IPS-18c (cell line): ENCODE measurements around the gene CDHR2.
"Not testable (repeated sequence)": the region's sequence is repeated elsewhere in the genome, so short reads cannot be mapped to it uniquely, and the experiment has no call there.

Experiments
- H3K4me3 ChIP-seq: 2 replicates; pipeline ENCODE4 v1.7.0; 2013; ENCODE audit warnings: low read depth, mild to moderate bottlenecking, low read length, moderate library complexity; ENCODE audit not compliant: insufficient read depth
- H3K9me3 ChIP-seq: one replicate; pipeline ENCODE4 v1.6.1; 2013; ENCODE audit warnings: mild to moderate bottlenecking, low read length, moderate library complexity; ENCODE audit not compliant: control insufficient read depth, insufficient read depth

The CDHR2 gene

GRCh38 chr5:176575488-176576422 lies 26.6 kb downstream of the CDHR2 start:
- no peak overlapping the region for H3K4me3 ChIP-seq
- H3K9me3 ChIP-seq, result no peaks in the 10 kb centered on the region

DNA sequence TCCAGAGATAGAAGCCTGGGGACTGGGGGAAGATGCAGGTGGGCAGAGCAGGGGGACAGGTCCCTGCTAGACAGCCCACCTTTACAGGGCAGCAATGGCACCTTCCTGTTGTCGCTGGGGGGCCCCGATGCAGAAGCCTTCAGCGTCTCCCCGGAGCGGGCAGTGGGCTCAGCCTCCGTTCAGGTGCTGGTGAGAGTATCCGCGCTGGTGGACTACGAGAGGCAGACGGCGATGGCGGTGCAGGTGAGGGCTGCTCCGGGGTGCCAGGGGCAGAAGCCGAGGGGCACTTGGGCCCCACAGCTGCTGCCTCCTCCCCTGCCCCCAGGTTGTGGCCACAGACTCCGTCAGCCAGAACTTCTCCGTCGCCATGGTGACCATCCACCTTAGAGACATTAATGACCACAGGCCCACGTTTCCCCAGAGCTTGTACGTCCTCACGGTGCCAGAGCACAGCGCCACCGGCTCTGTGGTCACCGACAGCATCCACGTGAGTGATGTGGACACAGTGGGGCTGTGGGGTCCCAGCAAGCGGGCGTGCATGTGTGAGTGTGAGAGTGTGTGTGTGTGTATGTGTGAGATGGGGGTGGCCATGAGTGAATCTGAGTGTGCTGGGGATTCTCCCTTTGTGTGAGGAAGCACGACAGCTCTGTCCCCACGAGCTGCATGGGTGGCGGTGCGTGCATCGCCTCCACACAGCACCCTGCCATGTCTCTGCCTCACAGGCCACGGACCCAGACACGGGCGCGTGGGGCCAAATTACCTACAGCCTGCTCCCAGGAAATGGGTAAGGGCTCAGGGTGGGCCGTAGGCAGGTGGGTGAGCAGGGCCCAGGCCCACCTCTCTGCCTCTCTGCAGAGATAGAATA lies 28.4 kb downstream of the CDHR2 start:
- H3K4me3 ChIP-seq, result no peak overlapping the region
- H3K9me3 ChIP-seq, result no peaks in the 10 kb centered on the region

- H3K4me3 ChIP-seq, result no peak overlapping the region
- no peaks in the 10 kb centered on the region for H3K9me3 ChIP-seq
These were observed 29.3 kb downstream of the CDHR2 start for GRCh38 chr5:176578391-176578808.

DNA sequence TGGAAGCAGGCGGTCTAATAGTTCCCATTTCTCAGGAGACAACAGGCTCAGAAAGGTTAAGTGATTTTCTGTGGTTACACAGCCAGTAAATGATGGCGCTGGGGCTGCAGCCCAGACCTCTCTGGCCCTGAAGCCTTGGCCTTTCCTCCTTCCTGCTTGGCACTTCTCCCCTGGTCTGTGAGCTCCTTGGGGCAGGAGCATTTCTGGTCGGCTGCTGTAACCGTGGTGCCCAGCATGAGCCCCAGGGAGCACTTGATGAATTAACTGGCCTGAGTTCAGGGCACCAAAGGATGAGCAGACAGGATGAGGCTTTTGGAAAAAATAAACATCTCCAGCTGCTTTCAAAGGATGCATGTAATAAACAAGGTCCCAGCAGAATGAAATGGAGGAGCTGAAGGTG lies 30.2 kb downstream of the CDHR2 start:
- no peak overlapping the region for H3K4me3 ChIP-seq
- no peaks in the 10 kb centered on the region for H3K9me3 ChIP-seq

GRCh38 chr5:176581361-176581760 lies 32.2 kb downstream of the CDHR2 start:
- peaks cover 6% of the 10 kb centered on the region for H3K9me3 ChIP-seq

GRCh38 chr5:176583076-176583475 lies 33.9 kb downstream of the CDHR2 start:
- H3K4me3 ChIP-seq, result no peak overlapping the region
- peaks cover 6% of the 10 kb centered on the region for H3K9me3 ChIP-seq

More at GRCh38 chr5:176581361-176581760, 32.2 kb downstream of the CDHR2 start:
- H3K4me3 ChIP-seq, result no peak overlapping the region

DNA sequence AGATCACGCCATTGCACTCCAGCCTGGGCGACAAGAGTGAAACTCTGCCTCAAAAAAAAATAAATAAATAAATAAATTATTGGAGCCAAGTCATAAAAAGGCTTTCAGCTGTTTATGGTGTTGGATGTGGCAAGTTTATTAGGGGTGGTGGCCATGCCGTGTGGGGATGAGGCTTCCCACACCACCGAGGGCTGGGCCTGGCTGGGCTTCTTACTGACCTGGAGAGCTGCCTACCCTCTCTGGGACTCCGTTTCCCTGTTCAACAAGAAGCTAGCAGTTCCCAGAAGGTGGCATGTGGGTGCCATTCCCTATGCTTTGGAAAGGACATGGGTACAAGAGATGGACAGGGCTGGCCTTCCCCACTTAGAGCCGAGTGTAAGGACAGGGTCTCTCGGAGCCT lies 38.3 kb downstream of the CDHR2 start:
- Histone ChIP-seq H3K4me3 (no peak overlapping the region), H3K9me3 (peaks cover 6% of the 10 kb centered on the region)

DNA sequence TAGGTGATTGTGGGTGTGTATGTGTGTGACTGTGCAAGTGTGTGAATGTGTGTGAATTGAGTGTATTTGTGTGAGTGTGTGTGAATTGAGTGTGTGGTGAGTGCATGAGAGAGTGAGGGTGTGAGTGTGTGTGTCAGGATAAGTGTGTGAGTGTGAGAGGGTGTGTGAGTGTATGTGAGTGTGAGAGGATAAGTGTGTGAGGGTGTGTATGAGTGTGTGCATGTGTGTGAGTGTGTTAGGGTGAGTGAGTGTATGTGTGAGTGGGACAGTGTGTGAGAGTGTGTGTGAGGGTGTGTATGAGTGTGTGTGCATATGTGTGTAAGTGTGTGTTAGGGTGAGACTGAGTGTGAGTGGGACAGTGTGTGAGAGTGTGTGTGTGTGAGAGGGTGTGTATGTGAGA lies 39.2 kb downstream of the CDHR2 start:
- no peak overlapping the region for H3K4me3 ChIP-seq
- H3K9me3 ChIP-seq, result peaks cover 6% of the 10 kb centered on the region

DNA sequence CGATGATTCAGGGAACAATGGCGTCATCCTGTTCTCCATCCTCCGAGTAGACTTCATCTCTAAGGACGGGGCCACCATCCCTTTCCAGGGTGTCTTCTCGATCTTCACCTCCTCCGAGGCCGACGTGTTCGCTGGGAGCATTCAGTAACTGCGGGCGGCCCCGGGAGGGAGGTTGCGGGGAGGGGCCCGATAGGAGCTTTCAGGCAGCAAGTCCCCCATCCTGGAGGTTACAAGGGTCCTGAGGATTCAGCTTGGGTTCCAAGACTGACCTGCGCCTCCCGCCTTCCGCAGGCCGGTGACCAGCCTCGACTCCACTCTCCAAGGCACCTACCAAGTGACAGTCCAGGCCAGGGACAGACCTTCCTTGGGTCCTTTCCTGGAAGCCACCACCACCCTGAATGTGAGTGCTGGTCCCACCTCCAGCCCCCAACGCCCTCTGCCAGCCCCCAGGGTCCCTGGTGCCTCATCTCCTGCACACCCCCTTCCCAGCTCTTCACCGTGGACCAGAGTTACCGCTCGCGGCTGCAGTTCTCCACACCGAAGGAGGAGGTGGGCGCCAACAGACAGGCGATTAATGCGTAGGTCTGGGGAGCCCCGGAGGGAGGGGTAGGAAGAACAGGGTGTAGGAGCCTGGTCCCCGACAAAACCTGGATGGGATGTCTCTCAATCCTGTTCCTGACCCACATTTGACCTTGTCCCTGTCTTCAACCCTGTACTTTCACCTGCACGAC lies 40.1 kb downstream of the CDHR2 start:
- Histone ChIP-seq H3K9me3 (peaks cover 6% of the 10 kb centered on the region), H3K4me3 (no peak overlapping the region)

DNA sequence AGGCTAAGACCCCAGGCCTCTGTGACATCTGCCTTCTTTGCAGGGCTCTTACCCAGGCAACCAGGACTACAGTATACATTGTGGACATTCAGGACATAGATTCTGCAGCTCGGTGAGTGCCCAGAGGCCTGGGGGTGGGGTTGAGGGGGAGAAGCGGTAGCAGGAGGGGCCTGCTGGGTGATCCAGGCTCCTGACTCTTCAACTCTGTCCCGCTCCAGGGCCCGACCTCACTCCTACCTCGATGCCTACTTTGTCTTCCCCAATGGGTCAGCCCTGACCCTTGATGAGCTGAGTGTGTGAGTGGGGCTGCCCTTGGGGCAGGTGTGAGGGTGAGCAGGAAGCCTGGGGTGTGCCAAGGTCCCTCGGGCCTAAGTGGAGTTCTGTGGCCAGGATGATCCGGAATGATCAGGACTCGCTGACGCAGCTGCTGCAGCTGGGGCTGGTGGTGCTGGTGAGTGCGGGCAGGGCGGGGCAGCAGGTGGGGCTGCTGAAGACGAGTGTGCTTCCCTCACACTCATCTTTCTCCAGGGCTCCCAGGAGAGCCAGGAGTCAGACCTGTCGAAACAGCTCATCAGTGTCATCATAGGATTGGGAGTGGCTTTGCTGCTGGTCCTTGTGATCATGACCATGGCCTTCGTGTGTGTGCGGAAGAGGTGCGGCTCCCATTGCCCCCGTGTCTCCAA lies 41.0 kb downstream of the CDHR2 start:
- peaks cover 4% of the 10 kb centered on the region for H3K9me3 ChIP-seq

DNA sequence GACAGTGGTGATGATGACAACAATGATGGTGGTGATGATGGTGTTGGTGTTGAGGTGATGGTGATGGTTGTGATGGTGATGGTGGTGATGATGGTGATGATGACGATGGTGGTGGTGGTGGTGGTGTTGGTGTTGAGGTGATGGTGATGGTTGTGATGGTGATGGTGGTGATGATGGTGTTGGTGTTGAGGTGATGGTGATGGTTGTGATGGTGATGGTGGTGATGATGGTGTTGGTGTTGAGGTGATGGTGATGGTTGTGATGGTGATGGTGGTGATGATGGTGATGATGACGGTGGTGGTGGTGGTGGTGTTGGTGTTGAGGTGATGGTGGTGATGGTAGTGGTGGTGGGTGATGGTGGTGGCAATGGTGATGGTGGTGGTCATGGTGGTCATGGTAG lies 42.5 kb downstream of the CDHR2 start:
- not testable (repeated sequence) for H3K4me3 ChIP-seq, H3K9me3 ChIP-seq

More for the DNA sequence above, 41.0 kb downstream of the CDHR2 start:
- H3K4me3 ChIP-seq, result no peak overlapping the region

- Histone ChIP-seq H3K9me3 (no peaks in the 10 kb centered on the region), H3K4me3 (no peak overlapping the region)
These were observed 43.4 kb downstream of the CDHR2 start for GRCh38 chr5:176592573-176592972.

DNA sequence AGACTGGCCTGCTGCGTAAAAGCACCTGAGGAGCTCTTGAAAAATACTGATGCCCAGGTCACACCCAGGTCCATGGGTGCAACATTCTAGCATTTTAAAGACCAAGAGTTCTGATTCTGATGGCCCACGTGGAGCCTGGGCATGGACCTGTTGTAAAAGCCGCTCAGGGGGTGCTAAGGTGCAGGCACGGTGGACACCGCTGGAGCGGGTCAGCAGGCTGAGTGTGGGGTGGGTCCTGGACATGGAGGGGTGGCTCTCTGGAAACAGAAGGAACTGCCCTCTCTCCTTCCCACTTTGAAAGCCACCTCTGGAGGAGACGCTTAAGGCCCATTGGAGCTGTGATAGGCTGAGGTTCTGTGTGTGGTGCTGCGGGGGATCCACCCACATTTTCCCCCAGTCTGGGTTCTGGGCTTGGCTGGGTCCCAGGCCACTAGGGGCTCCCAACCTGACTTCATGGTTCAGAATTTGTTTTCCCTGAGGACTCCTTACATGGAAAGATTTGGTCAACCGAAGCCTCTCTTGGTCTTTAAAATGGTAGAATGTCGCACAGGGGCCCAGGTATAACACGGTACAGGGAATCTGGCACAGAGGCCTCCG lies 44.2 kb downstream of the CDHR2 start:
- Histone ChIP-seq H3K9me3 (no peaks in the 10 kb centered on the region), H3K4me3 (no peak overlapping the region)

DNA sequence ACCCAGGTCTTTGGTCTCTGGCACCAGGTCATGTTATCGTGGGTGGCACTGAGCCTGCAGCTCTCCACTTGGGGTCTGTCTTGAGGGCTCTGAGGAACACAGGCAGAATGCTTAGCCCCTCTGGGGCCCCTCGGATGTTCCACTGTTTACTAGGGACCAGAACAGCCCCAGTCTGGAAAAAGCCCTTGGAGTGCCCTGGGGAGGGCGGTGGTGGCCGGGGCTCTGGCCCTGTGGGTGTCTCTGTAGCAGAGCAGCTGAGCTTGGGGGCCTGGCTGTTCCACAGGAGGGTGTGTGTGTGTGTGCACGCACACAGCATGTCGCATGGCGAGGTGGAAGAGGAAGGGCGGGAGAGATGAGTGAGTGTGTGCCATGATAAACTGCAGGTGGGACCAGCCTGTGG lies 45.4 kb downstream of the CDHR2 start:
- Histone ChIP-seq H3K9me3 (no peaks in the 10 kb centered on the region), H3K4me3 (no peak overlapping the region)

DNA sequence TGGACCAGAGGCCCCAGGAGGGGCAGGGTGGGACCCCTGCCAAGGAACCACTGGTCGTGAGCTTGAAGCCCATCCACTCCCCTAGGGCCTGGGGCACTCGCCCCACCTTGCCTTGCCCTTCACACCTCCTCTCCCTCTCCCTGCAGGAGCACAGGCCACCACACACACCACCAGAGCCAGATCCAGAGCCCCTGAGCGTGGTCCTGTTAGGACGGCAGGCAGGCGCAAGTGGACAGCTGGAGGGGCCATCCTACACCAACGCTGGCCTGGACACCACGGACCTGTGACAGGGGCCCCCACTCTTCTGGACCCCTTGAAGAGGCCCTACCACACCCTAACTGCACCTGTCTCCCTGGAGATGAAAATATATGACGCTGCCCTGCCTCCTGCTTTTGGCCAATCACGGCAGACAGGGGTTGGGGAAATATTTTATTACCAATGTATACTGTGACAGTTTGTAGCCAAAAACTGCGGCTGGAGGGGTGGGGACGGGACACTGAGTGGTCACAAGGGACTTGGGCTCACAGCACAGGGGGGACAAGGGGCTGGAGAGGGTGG lies 46.3 kb downstream of the CDHR2 start:
- Histone ChIP-seq H3K4me3 (no peak overlapping the region), H3K9me3 (no peaks in the 10 kb centered on the region)

- H3K9me3 ChIP-seq, result no peaks in the 10 kb centered on the region
- no peak overlapping the region for H3K4me3 ChIP-seq
These were observed 47.0 kb downstream of the CDHR2 start for GRCh38 chr5:176596069-176596644.
